Measurements from ENCODE around the gene TXN. TPM values are rescaled to one million over a fixed set of nuclear protein-coding genes. Genes with fewer than 3 reads are reported as not detected.

TXN gene
- 100 to 1,000 TPM in 3 of 4 donors, 10 to 100 TPM in 1; 85.5 to 274 (median 123) TPM for total RNA-seq

- TF ChIP-seq, protein P1, sequence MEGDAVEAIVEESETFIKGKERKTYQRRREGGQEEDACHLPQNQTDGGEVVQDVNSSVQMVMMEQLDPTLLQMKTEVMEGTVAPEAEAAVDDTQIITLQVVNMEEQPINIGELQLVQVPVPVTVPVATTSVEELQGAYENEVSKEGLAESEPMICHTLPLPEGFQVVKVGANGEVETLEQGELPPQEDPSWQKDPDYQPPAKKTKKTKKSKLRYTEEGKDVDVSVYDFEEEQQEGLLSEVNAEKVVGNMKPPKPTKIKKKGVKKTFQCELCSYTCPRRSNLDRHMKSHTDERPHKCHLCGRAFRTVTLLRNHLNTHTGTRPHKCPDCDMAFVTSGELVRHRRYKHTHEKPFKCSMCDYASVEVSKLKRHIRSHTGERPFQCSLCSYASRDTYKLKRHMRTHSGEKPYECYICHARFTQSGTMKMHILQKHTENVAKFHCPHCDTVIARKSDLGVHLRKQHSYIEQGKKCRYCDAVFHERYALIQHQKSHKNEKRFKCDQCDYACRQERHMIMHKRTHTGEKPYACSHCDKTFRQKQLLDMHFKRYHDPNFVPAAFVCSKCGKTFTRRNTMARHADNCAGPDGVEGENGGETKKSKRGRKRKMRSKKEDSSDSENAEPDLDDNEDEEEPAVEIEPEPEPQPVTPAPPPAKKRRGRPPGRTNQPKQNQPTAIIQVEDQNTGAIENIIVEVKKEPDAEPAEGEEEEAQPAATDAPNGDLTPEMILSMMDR (IDR thresholded peaks at IDR 0.05; ENCODE audit: low read depth), result no peak
These were observed at the start of gene TXN for GRCh38 chr9:110256380-110257096. Gene TXN (minus strand): TSS chr9:110256507. CDS start chr9:110256435, 72 bp downstream.

GRCh38 chr9:110303133-110303532 lies 46.8 kb upstream of the TXN start:
- TF ChIP-seq, protein P1 (IDR thresholded peaks at IDR 0.05; ENCODE audit: low read depth), result no peak

DNA sequence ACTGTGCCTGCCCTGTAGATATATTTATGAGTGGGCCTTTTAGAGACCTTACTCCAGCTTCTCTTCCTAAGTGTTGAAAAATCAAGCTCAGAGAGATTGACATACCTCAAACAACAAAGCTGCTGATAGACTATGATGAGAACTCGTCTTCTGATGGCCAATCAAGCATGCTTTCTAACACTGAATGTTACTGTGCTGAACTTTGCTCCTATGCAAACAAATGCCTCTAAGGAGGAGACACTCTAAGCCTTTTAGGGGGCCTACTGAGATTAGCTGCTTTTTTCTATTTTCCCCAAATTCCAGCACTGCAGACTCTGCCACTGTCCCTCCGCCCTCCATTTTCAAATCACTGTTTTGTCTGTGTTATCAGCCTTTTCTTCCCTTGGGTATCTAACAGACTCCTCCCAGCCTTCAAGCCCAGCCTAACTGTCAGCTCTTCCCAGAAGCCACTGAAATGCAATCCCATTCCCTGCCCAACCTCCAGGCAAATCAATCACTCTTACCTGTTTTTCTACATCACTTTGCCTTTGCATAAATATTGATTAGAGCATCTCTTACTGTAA lies 41.8 kb upstream of the TXN start:
- TF ChIP-seq, protein P1 (IDR thresholded peaks at IDR 0.05; ENCODE audit: low read depth), result no peak

- TF ChIP-seq, protein P1 (IDR thresholded peaks at IDR 0.05; ENCODE audit: low read depth), result no peak
These were observed 36.9 kb upstream of the TXN start for GRCh38 chr9:110293248-110293647.

DNA sequence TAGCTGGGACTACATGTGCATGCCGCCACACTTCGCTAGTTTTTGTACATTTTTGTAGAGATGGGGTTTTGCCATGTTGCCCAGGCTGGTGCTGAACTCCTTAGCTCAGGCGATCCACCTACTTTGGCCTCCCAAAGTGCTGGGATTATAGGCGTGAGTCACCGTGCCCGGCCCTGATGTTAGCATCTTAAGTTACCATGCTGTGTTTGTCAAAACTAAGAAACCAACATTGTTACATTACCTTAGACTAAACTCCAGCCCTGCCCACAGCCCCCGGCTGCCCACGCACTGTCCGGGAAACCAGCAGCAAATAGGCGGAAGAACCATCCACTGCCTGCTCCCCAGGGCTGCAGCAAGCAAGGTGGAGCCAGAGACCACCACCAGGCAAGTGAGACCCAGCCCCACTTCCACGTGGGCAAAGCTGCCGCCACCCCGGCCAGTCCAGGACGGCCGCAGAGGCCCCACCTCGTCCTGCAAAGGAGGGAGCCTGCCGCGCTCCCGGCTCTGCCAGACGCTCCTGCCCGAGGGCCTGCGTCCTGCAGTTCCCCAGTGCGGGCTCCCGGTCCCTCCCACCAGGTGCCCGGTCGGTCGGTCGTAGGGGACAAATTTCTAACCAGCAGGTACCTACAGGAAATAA lies 35.7 kb upstream of the TXN start:
- TF ChIP-seq, protein P1 (IDR thresholded peaks at IDR 0.05; ENCODE audit: low read depth), result no peak

- TF ChIP-seq, protein P1 (IDR thresholded peaks at IDR 0.05; ENCODE audit: low read depth), result no peak
These were observed 33.7 kb upstream of the TXN start for GRCh38 chr9:110290001-110290400.

DNA sequence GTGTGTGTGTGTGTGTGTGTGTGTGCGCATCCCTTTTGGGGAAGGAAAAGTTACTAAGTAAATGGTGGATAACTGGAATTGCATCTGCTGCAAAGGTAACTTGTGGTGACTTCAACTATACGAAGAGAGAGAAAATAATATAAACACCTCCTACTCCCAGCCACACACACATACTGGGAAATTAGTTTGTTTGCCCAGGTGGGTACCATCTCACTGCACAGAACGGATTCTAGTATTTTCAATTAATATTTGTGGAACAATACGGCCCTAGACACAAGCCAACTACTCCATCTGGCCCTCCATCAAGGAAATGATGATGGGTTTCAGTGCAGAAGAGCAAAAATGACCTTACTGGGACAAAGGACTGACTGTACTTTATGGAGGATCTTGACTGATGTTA lies 32.2 kb upstream of the TXN start:
- TF ChIP-seq, protein P1 (IDR thresholded peaks at IDR 0.05; ENCODE audit: low read depth), result no peak
